ENCODE data around the gene HJURP.

HJURP gene

DNA sequence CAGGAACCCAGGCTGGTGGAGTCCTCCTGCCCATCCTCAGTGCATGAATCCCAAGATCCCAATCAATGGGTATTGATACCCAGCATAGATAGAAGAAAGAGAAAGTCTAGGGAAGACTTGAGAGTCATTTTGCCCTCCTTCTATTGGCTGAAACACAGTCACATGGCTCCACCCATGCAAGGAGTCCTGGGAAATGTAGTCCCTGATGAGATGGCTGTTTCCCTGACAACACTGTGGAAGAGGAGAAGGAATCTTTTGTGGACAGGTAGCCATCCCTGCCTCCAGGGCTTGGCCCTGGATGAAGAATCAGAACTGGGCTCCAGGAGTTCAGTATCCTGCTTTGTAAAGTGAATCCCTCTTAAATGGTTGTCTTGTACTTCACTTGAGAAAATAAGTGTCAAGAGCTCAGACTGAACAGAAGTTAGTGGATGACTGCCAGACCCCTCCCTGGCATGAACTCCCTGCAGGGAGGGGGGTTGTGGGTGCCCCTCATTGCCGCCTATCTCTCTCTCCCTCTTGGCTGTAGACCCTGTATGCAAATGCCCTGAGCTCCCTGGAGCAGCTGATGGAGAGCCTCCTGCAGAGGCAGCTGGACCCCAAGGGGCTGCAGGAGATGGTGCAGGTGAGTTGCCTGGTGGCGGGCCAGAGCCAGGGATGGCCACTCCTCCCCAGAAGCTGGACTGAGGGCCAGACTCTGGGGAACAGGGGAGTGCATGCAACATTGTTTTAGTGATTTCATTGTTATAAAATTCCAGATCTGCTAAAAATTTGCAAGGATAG lies 40.1 kb downstream of the HJURP start:
- no peak for DNase-seq (ENCODE audit: low read depth in 2 of 2)

DNA sequence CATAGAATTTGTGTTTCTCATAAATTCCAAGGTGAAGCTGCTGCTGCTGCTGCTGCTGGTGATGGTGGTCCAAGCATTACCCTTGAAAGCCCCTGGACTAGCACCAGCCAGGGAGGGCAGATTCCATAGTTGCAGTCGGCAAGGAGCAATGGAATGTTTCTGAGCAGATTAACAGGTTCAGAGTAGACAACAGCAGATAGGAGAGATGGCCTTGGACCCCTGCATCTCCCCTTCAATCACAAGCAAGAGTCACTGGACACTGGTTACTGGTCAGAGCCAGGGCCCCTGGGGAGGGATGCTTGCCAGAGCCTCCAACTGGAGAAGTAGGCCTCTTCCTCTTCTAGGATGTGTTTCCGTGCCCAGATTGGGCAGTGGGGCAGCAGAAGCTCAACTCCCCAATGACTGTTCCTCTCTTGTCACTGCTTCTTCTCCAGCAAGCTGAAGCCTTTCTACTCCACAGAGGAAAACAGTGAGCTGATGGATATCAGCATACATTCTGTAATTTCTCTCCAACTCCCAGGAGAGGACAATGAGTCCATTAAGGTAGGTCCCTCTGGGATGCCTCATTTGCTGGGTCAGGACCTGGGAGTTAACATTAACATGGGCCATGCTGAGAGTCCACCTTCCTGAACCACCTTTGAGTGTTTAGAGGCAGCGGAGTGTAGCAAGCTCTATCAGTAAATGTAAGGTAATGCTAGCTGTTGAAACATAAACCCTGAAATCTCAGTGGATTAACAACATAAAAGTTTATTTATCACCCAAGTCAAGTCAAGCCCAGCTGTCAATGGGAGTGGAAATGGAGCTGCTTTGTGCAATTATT lies 40.9 kb downstream of the HJURP start:
- no peak for DNase-seq (ENCODE audit: low read depth in 2 of 2)

DNA sequence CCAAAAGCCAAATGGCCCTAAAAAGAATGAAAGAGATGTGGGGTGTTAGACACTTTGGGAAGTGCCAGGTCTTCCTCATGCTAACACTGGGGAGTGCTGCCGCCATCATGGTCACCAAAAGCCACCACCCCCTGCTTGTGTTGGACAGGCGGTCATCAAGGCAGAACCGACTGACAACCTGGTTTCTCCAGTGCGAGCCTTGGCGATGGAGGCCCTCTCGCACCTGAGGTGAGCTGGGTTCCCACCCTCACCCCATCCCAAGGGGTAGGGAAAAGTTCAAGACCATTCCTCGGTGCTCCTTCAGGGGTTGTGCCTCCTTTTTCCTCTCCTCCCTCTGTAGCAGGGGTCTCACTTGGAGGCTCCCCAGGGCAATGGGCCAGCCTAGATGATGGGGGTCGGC lies 42.6 kb downstream of the HJURP start:
- no peak for DNase-seq (ENCODE audit: low read depth in 2 of 2)

DNA sequence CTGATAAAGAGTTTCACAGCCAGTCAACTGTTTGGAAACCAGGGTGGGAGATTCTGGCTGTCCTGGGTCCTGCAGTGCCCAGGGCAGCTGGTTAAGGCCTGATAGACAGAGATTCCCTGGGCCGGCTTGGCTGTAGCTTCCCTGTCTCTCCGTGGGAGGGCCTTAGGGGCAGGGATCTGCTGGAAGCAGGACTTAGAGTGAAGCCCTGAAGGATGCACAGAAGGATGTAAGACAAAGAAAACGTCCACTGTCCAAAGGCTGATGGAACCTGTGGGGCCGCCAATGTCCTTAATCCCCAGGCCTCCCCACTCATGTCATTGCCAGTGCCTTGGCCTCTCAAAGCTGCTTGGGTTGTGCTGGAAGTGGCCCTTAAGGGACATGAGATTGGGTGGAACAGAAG lies 43.2 kb downstream of the HJURP start:
- DNase-seq (ENCODE audit: low read depth in 2 of 2), result no peak

DNA sequence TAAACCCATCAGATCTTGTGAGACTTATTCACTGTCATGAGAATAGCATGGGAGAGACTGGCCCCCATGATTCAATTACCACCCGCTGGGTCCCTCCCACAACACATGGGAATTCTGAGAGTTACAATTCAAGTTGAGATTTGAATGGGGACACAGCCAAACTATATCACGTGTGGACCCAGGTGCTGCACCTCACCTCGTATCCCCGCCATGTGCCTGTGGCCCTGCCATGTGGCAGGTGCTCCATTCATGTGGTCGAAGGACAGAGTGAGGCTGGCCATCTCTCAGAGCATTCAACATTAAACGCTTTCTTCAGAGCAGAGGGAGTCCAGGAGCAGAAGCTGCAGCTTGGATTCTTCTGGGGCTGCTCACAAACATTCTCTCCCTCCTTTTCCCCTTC lies 44.0 kb downstream of the HJURP start:
- no peak for DNase-seq (ENCODE audit: low read depth in 2 of 2)

DNA sequence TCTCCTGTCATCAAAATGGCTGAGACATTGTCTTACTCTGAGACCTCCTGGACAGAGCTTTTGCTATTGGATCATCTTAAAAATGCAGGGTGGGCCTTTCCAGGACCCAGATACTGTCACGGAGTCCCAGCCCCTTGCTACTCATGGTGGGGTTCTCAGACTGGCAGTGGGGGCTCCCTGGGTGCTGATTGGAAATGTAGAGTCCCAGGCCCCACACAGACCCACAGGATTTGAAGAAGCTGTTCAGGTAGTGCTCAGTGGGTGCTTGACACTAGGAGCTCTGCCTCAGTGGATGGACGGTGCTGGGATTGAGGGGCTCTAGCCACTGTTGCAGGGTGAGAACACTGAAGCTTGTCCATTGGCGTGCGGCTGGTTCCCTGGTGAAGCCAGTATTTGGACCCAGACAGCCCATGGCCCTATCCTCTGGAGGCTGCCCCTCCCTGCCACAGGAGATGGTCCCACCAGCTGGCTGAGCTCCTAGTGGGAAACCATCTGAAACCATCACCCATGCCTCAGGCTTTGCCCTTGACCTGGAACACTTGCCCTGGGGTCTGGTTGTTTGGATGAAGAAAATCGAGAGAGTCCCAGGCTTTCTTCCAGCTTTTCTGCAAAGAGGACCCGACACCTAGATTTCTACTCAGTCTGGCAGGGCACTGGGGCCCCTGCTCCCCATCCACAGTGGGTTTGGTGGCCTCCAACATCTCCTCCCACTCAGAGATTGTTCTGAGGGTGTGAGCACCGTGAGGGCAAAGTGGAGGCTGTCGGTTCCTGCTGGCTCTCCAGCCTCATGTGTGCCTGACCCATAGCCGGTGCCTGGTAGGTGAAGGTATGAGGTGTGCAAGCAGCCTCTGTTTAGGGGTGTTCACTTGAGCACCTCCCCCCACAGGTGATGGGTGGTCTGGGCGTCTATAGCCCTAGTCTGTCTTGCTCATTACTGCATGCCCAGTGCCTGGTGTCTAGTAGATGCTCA lies 46.1 kb downstream of the HJURP start:
- no peak for DNase-seq (ENCODE audit: low read depth in 2 of 2)

DNA sequence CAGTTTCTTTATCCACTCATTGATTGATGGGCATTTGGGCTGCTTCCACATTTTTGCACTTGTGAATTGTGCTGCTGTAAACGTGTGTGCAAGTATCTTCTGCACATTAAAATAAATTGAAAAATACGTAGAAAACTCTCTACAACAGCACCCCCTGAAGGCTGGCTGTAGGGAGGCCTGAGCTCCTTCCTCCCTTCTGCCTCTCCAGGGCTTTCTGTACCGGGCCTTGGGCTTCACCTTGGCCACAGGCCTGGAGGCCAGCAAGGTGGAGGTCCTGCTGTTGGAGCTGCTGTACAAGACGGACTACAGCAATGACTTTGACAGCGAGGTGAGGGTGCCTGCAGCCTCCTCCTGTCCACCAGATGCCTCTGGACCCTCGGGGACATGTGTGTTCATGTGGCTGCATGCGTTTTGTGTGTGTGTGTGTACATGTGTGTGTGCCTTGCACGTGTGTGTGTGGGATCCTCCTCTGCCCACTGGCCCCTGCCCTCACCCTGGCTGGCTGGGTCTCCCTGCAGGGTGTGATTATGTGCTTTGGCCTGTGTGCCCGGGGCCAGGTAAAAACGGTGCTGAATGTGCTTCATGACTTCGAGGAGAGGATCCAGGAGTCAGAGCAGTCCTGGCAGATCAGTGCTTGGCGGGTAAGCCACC lies 47.0 kb downstream of the HJURP start:
- no peak for DNase-seq (ENCODE audit: low read depth in 2 of 2)

DNA sequence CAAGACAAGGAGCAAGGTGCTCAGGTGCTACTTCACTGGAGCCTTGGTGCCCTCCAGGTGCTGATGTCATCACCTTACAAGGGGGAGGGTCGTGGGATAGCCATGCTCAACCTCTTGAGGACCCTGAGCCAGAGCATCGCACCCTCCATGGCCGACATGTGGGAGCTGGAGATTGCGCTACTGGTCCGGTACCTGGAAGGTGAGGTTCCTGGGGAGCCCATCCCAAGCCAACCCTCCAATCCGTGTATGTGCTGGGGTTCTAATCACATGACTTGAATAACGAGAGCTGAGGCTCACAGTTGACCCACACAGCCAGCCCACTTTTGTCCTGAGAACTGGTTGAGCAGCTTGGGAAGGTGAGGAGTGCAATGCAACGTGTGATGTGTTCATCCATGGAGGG lies 50.3 kb downstream of the HJURP start:
- DNase-seq (ENCODE audit: low read depth in 2 of 2), result no peak

DNA sequence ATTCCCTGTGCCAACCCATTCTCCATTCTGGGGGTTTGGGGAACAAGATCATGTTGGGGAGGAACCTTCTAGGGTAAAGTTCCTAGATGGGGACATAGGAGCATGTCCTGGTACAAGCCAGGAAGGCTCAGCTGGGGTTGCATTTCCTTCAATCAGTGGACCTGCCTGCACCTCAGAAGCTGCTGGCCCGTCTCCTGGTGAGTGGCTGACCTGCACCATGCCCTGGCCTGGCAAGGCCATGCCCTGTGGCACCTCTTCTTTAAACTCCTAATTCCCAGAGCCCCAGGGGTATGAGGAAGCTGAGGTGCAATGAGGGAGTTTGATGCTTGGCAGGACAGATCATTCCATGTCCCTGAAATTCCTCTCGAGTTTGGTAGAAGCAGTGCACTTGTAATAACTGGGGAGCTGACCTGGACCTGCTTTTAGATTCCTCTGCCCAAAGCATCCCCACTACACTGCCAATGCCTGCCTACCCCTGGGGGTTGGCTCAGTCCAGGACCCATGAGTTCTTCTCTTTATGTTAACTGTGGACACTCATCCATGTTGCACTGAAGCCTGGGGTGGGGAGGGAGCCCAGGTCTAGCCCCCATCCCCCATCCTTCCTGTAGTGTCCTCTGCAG lies 50.9 kb downstream of the HJURP start:
- DNase-seq (ENCODE audit: low read depth in 2 of 2), result no peak

DNA sequence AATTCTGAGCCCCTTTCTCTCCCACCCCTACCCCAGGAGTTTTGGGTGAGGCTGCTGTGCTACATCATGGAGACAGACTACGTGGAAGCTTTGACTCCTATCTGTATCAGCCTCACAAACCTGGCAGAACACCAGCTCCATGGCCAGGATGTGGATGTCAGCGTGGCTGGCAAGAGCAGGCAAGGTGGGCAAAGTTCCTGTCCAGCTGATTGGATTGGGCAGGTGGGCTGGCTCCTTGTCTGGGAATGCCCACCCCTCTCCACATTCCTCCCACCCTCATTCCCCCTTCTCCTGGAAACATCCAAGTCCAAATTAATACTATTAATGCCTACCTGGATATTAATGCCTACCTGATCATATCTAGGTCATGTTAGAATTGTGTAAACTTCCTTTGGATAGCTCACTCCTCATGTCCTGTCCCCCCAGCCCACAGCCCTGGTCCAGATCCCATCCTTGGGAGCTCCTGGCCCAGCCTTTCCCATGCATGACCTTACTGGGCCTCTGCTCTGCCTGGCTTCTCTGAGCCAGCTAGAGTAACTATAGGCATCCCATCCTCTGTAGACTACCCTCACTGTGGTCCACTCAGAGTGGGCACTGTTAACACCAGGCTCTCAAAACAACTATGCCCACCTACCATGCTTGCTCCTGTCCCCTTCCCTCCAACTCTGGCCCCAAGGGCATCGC lies 52.1 kb downstream of the HJURP start:
- no peak for DNase-seq (ENCODE audit: low read depth in 2 of 2)

DNA sequence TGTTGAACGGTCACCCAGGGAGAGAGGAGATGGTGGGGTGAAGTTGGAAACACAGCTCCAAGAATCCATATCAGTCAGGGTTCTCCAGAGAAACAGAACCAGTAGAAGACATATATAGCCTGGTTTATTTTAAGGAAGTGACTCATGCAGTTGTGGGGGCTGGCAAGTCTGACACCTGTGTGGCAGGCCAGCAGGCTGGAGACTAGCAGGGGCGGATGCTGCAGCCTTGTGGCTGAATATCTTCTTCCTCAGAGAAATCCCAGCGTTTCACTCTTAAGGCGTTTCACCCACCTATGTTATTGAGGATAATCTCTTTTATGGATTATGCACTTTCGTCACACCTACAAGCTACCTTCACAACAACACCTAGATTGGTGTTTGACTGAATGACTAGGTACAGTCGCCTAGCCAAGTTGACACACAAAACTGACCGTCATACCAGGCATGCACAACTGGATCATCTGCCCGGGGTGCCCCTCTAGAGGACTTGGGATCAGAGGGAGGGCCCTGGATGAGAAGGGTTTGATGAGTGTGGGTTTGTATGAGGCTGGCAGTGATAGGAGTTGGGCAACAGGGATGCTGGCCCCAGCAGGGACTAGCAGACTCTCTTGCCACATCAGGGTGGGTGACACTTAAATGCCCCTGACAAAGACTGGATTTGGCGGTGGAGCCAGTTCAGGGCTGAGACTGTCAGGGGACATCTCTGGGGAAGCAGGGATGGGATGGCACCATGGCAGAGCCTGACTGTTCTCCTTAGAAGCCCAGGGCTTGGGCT lies 52.8 kb downstream of the HJURP start:
- no peak for DNase-seq (ENCODE audit: low read depth in 2 of 2)

DNA sequence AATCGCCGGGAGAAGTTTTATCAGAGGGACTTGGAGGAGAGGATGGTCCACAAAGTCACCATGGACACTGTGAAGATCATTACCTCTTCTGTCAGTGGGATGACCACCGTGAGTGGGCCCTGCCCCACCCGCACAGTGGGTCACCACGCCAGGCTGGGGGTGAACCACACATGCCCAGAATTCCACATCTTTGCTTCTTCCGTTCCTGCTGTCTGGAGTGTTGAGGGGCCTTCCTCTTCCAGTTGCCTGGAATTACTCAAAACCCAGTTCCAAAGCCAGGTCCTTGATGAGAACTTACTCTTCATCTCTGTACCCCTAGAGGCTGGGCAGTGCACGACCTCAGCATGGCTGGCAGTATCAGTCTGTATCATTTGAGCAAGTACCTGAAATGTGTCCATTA lies 54.1 kb downstream of the HJURP start:
- no peak for DNase-seq (ENCODE audit: low read depth in 2 of 2)

DNA sequence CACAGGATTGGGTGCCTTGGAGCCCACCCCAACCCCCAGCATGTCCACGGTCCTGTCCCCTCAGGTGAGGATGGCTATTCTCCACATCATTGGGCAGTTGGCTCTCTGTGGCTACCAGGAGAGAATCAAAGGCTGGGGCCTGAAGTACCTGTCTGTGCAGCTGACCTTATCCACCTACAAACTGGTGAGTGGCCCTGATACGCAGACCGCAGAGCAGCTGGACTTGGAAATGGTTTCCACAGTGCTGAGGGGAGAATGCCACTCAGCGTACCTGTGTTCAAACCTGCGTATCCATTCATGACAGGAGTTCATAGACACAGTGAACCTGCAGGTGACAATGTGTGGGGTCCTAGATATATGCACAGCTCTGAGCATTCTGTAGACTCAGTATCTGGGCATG lies 54.6 kb downstream of the HJURP start:
- DNase-seq (ENCODE audit: low read depth in 2 of 2), result no peak

DNA sequence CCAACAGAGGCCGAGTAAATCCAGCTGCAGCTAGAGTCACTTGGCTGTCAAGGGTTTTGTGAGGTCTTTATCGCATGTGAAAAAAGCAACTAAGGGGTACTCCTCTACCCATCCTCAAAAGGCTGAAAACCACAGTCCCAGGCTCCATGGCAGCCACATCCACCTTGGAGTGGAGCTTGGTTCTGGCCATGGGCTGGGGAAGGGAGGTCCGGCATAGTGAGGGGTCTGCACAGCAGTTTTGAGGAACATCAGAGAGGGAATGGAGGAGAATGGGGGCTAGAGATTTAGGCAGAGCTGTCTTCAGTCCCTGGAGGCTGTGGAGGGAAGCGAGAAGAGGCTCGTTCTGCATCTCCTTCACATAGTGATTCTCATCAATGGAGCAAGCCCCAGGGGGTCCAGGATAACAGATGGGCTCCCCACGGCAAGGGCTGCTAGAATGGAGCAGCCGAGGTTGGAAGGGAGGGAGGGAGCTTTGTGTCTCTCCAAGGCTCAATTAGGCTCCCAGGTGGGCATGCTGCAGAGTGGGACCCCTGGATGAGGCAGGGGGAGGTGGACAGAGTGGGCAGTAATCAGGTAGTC lies 55.2 kb downstream of the HJURP start:
- DNase-seq (ENCODE audit: low read depth in 2 of 2), result no peak

DNA sequence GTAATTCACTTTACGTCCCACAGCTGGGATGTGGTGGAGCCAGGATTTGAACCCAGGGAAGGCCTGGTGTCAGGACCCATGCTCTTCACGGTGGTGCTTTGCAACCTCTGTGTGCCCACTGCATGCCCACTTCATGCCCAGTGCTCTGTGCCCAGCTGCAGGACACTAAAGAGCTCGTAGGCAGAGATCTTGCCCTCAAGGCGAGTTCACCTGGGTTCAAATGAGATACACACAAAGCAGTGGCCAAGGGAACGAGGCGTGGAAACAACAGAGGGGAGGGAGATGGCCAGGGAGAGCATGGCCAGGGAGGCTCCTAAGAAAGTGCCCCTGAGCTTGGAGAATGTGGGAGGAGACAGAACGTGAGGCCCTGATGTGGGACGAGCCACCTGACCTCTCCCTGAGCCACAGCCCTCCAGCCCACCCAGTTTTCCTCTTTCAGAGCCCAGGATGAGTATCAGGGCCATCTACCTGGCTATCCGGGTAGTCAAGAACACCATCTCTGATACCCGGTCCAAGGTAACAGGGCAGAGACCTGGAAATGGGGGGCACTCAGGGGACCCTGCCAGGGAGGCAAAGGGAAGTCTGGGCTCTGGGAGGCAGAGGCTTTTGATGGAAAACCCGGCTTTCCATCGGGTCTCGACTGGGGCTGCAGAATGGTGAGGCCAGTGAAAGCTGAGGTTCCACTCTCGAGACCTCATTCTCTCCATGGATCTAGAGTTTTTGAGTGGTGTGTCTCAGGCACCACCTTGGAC lies 55.8 kb downstream of the HJURP start:
- DNase-seq (ENCODE audit: low read depth in 2 of 2), result no peak

DNA sequence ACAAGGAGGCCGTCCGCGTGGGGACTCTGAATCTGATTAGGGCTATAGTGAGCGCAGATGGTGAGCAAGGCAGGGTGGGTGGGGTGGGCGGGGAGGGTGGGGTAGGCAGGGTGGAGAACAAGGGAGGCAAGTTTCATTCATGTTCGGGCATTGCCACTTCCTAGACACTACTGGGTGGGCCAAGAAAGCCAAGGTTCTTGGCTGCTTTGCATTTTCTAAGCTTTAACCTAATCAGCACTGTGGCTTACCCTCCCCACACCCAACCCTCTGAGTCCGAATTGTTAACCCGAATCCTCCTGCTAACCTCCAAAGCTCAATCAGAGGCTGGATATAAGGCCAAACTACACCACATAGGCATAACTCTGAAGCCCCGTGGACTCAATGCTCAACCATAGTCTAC lies 58.1 kb downstream of the HJURP start:
- no peak for DNase-seq (ENCODE audit: low read depth in 2 of 2)

DNA sequence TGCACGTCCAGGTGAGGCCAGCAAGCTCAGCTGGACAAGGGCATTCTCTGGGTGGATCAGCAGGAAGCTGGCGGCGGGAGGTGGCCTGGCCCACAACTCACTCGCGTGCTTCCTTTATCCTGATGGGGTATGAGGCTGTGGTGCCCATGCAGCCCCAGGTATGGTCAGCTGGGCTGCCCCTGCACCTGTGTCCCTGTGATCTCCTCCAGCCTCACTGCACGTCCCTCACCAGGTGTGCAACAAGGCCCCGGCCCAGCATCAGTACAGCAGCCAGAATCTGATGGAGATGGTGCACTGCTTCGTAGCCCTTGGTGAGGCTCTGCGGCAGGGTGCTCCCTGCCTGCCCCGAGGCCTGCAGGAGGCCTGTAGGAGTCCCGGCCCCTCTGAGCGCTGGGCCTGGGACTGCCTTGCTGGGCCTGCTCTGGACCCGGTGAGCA lies 58.6 kb downstream of the HJURP start:
- DNase-seq (ENCODE audit: low read depth in 2 of 2), result no peak

DNA sequence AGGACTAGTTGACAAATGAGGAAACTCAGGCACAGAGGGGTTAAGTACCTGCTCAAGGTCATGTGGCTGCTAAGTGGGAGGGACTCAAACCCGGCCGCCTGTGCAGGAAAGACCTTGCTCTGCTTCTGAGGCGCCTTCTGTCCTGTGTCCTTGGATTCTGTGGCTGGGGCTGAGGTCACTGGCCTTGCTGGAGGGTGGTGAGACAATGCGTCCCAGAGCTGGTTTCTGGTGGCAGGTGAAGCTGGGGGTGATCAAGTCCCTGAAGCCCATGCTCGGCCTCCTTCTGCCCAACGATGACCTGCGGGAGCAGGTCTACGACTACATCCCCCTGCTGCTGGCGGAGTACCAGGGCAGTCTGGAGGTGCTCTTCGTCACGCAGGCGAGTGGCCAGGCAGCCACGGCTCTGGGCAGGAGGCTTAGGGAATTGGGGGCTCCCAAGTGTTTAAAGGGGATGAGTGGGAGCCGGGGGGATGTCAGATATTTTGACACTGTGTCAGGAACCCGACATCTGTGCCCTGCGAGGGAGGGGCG lies 60.1 kb downstream of the HJURP start:
- DNase-seq (ENCODE audit: low read depth in 2 of 2), result no peak

Data from activated CD4-positive, alpha-beta T cell treated with anti-CD3 and anti-CD28 coated beads for 24 hours (primary cell).